Dermis lymphatic vessel endothelial cell (primary cell): ENCODE measurements around the gene IL4R. TPM values are rescaled to one million over a fixed set of nuclear protein-coding genes. Genes with fewer than 3 reads are reported as not detected.

ENCODE experiments used
- total RNA-seq: library from RNA; depleted of rRNA; stranded (reverse); fragments of >200 nt; gene quantifications from 2 replicates; pipeline ENCODE4 v1.2.1, GENCODE V29; 2014

Gene IL4R
- 10.2 and 13.3 TPM in 2 replicates for total RNA-seq

DNA sequence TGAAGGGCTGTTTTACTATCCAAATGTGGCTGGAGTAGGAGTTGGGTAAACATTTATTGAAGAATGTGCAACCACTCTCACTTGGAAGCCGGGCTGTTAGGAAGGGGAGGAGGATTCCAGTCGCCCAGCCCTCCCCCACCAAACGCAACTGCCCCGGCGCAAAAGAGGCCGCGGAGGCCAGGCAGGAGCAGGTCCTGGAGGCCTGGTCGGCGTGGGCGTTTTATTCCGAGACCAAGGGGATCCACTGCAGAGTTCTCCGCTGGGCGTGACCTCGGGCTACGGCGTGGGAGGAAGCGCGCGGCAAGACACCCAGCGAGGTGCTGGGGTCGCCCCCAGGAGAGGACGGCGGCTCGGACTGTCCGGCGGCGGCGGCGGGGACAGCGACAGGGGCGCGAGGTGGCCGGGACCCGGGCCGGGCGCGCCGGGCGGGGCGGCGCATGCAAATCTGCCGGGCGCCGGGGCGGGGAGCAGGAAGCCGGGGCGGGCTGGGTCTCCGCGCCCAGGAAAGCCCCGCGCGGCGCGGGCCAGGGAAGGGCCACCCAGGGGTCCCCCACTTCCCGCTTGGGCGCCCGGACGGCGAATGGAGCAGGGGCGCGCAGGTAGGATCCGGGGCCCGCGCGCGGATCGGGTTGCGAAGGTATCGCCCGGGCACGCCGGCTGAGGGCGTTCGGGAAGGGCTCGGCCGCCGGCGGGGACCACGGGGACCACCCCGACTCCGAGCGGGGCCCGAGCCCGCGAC lies at the start of gene IL4R:
TSS of gene IL4R (plus strand) at position 553 of the 739 bp plus-strand sequence. CDS start 26,230 bp downstream, outside the sequence.

GRCh38 chr16:27268376-27269299 lies 45.1 kb upstream of the IL4R start, which contains the start of gene NSMCE1:
TSS of gene NSMCE1 (minus strand) at chr16:27268772. CDS start at chr16:27257570, 11,202 bp downstream.

GRCh38 chr16:27401768-27402568 lies 88.2 kb downstream of the IL4R start, which contains the start of gene IL21R:
TSS of gene IL21R (plus strand) at chr16:27402174. CDS start at chr16:27430072, 27,898 bp downstream.

Other genes with a start within 250 kb of the IL4R start
- not detected in 2 replicates for gene C16orf82, start 247.0 kb upstream of the IL4R start, total RNA-seq
- 2.0 and 2.3 TPM in 2 replicates for gene KDM8, start 110.4 kb upstream of the IL4R start, total RNA-seq
- 33.4 and 41.3 TPM in 2 replicates for gene NSMCE1, start 45.2 kb upstream of the IL4R start, total RNA-seq
- gene IL21R, start 88.2 kb downstream of the IL4R start, total RNA-seq = 0.09 and 0.22 TPM in 2 replicates
- gene GTF3C1, start 235.9 kb downstream of the IL4R start, total RNA-seq = 47.0 and 48.4 TPM in 2 replicates
- gene KATNIP, start 236.2 kb downstream of the IL4R start, total RNA-seq = 14.1 and 17.8 TPM in 2 replicates